ENCODE results near the gene RHOV. TPM values are rescaled to one million over a fixed set of nuclear protein-coding genes. Genes with fewer than 3 reads are reported as not detected.
A peak's percentile ranks its signal among the peaks of the same experiment; 100 is the strongest.

The RHOV gene
- polyA plus RNA-seq (ENCODE audit: insufficient read length in 12 of 12) = 10 to 100 TPM in 1 of 12 donors, 1 to 10 TPM in 2, under 1 TPM in 7, not detected in 2; 0.07 to 11.0 (median 0.30) TPM
- long read RNA-seq, donor 1, partial matches to known transcripts = 0 of 1 reads
- long read RNA-seq, donor 1, other reads (novel, unspliced or antisense) = 0 of 1 reads
- long read RNA-seq, donor 2 = 0 reads
- long read RNA-seq, donor 3 = 0 reads
- long read RNA-seq, donor 4 = 0 reads
- long read RNA-seq, donor 5 = 0 reads
- long read RNA-seq, donor 6 = 0 reads
- long read RNA-seq, donor 7 = 0 reads
- long read RNA-seq, donor 8 = 0 reads
- long read RNA-seq, donor 9, partial matches to known transcripts = 0 of 1 reads
- long read RNA-seq, donor 9, other reads (novel, unspliced or antisense) = 0 of 1 reads
- long read RNA-seq, donor 10 = 0 reads
- long read RNA-seq, donor 11, partial matches to known transcripts = 0 of 1 reads
- long read RNA-seq, donor 11, other reads (novel, unspliced or antisense) = 0 of 1 reads

GRCh38 chr15:40873694-40874561 lies at the start of gene RHOV:
TSS of gene RHOV (minus strand) at chr15:40874234. CDS start at chr15:40874139, 95 bp downstream.
- DNase-seq = no peak

- DNase-seq = no peak
Observed at GRCh38 chr15:40923551-40923950, 49.5 kb upstream of the RHOV start.

GRCh38 chr15:40922608-40923005 lies 48.6 kb upstream of the RHOV start:
- no peak for DNase-seq

- no peak for DNase-seq
Observed at GRCh38 chr15:40921949-40922607, 48.0 kb upstream of the RHOV start.

- DNase-seq = no peak
Observed at GRCh38 chr15:40918799-40919392, 44.9 kb upstream of the RHOV start.

GRCh38 chr15:40918146-40918798 lies 44.2 kb upstream of the RHOV start:
- no peak for DNase-seq

GRCh38 chr15:40917585-40917984 lies 43.6 kb upstream of the RHOV start:
- DNase-seq = no peak

GRCh38 chr15:40915679-40916078 lies 41.6 kb upstream of the RHOV start:
- no peak for DNase-seq

- no peak for DNase-seq
Observed at GRCh38 chr15:40915116-40915661, 41.2 kb upstream of the RHOV start.

- no peak for DNase-seq
Observed at GRCh38 chr15:40914486-40914885, 40.5 kb upstream of the RHOV start.

GRCh38 chr15:40914013-40914412 lies 40.0 kb upstream of the RHOV start:
- DNase-seq = no peak

GRCh38 chr15:40912478-40912877 lies 38.4 kb upstream of the RHOV start:
- DNase-seq = no peak

GRCh38 chr15:40911693-40912092 lies 37.7 kb upstream of the RHOV start:
- DNase-seq = no peak

- no peak for DNase-seq
Observed at GRCh38 chr15:40911141-40911540, 37.1 kb upstream of the RHOV start.

- no peak for DNase-seq
Observed at GRCh38 chr15:40909662-40910630, 35.9 kb upstream of the RHOV start.

- DNase-seq = no peak
Observed at GRCh38 chr15:40908095-40908494, 34.1 kb upstream of the RHOV start.

GRCh38 chr15:40906991-40907802 lies 33.2 kb upstream of the RHOV start:
- no peak for DNase-seq

- peak; percentile 92 for DNase-seq
Observed at GRCh38 chr15:40906091-40906990, 32.3 kb upstream of the RHOV start.

All from muscle of arm (tissue), 14 donors.